PC-3 (cell line): ENCODE data around the gene TERC. TPM values are rescaled to one million over a fixed set of nuclear protein-coding genes. Genes with fewer than 3 reads are reported as not detected.

Experiments used
- ATAC-seq: fragments of 200-7000 bp; cut with Tn5 transposase; 2 replicates; pipeline ENCODE4 v1.9.1; 2020; ENCODE audit warnings: mild to moderate bottlenecking, moderate library complexity
- BruUV-seq: library from RNA; stranded (reverse); fragments of 400-500 nt; replicated peaks from 2 replicates; lab custom pipeline; 2021; lab: Mats Ljungman, UMichigan
- CTCF ChIA-PET: fragments of 300-600 bp; sonication (Branson Sonifier 250); formaldehyde crosslinking; loops from one replicate; lab custom pipeline; 2022; ENCODE audit warnings: antibody characterized with exemption; lab: Charles Lee
- POLR2A ChIA-PET: fragments of 300-600 bp; sonication (Branson Sonifier 250); formaldehyde crosslinking; loops from one replicate; lab custom pipeline; 2022; ENCODE audit warnings: antibody characterized with exemption; ENCODE audit not compliant: unreplicated experiment; lab: Charles Lee
- DNase-seq: peaks from one replicate; pipeline ENCODE4 v3.0.0-alpha.2; 2015
- H2AFZ ChIP-seq: fragments of 300-600 bp; sonication (generic); 2 replicates; pipeline ENCODE4 v1.6.0; 2016; ENCODE audit warnings: antibody characterized with exemption, low read length
- H3F3A ChIP-seq: fragments of 300-600 bp; sonication (generic); one replicate; pipeline ENCODE4 v1.6.0; 2017; ENCODE audit warnings: antibody characterized with exemption, low read length, control low read depth, mild to moderate bottlenecking; ENCODE audit not compliant: unreplicated experiment
- H3K27ac ChIP-seq: fragments of 300-600 bp; sonication (generic); 2 replicates; pipeline ENCODE4 v1.5.1; 2016; ENCODE audit warnings: mild to moderate bottlenecking, low read length
- H3K27me3 ChIP-seq: fragments of 300-600 bp; sonication (generic); 2 replicates; pipeline ENCODE4 v1.6.1; 2016; ENCODE audit warnings: low read length, mixed read lengths
- H3K36me3 ChIP-seq: fragments of 300-600 bp; sonication (generic); 2 replicates; pipeline ENCODE4 v1.6.1; 2016; ENCODE audit warnings: low read depth, mixed run types, low read length, mixed read lengths
- H3K4me1 ChIP-seq: fragments of 300-600 bp; sonication (generic); 2 replicates; pipeline ENCODE4 v1.5.1; 2016; ENCODE audit warnings: low read length; ENCODE audit not compliant: insufficient read depth
- H3K4me2 ChIP-seq: fragments of 300-600 bp; sonication (generic); 2 replicates; pipeline ENCODE4 v1.6.0; 2016; ENCODE audit warnings: low read length
- H3K4me3 ChIP-seq: fragments of 300-600 bp; sonication (generic); 2 replicates; pipeline ENCODE4 v1.5.1; 2016; ENCODE audit warnings: mild to moderate bottlenecking, low read length, mixed read lengths
- H3K79me2 ChIP-seq: fragments of 300-600 bp; sonication (generic); 2 replicates; pipeline ENCODE4 v1.6.1; 2017; ENCODE audit warnings: low read length, mixed read lengths
- H3K9ac ChIP-seq: fragments of 300-600 bp; sonication (generic); 2 replicates; pipeline ENCODE4 v1.6.0; 2016; ENCODE audit warnings: mild to moderate bottlenecking, low read length
- H3K9me2 ChIP-seq: fragments of 300-600 bp; sonication (generic); replicated peaks from 2 replicates; pipeline ENCODE4 v1.6.1; 2016; ENCODE audit warnings: mixed run types, low read length, mixed read lengths
- H3K9me3 ChIP-seq: fragments of 300-600 bp; sonication (generic); 2 replicates; pipeline ENCODE4 v1.6.1; 2016; ENCODE audit warnings: low read length, mixed read lengths
- H4K20me1 ChIP-seq: fragments of 300-600 bp; sonication (generic); 2 replicates; pipeline ENCODE4 v1.6.1; 2016; ENCODE audit warnings: low read length, mixed read lengths
- EZH2 ChIP-seq: fragments of 300-600 bp; sonication (generic); IDR thresholded peaks from one replicate; pipeline ENCODE4 v1.6.1; 2017; ENCODE audit warnings: antibody characterized with exemption, mild to moderate bottlenecking, low read length; ENCODE audit not compliant: unreplicated experiment
- EZH2phosphoT487 ChIP-seq: fragments of 300-600 bp; sonication (generic); IDR thresholded peaks from 2 replicates; pipeline ENCODE4 v1.6.1; 2018; ENCODE audit warnings: mild to moderate bottlenecking, antibody characterized with exemption, low read length, borderline replicate concordance
- intact Hi-C: fragments of 100-400 bp; cut with micrococcal nuclease; formaldehyde crosslinking; loops from 2 replicates; pipeline ENCODE4 v1.9.0; 2023
- total RNA-seq: library from RNA; depleted of rRNA; stranded (reverse); fragments of >200 nt; gene quantifications from 2 replicates; pipeline ENCODE4 v1.2.3, GENCODE V29; 2014
- TF ChIP-seq, protein P1 (sequence below): fragments of 300-600 bp; sonication (generic); conservative IDR thresholded peaks from 2 replicates; pipeline ENCODE4 v1.5.1; 2017; ENCODE audit warnings: antibody characterized with exemption, low read depth, mild to moderate bottlenecking, low read length

Gene TERC
- total RNA-seq, 1 experiment from 2014 or later, result 544 TPM

DNA sequence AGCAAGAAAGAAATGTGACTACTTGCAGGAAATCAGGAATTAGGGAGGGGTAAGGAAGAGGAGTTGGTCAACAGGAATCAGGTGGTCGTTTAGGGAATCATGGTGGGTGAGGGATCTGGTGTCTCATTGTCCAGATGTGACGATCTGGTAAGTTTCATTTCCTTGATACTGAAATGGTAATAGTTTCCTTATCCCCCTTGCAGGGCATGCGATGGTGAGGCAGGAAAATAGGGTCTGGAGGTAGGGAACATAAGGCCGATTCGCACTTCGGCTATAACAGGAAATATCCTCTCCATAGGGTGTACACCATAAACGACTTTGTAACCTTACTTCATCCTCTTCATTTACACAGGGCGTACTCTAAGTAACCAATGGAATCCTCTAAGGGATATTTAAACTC is 48.4 kb upstream of the TERC start:
- Histone ChIP-seq H3K9me2 (no peaks in the 10 kb centered on the region), H3K36me3 (no peaks in the 10 kb centered on the region), H3K4me3 (peak overlapping the region; percentile 75), H3K4me2 (peak overlapping the region; percentile 95), H3F3A (no peaks in the 10 kb centered on the region), H3K9me3 (no peaks in the 10 kb centered on the region), H3K4me1 (peaks cover 15% of the 10 kb centered on the region; the same call in 1 of the 2 replicates), H3K79me2 (no peaks in the 10 kb centered on the region), H3K9ac (peak overlapping the region; percentile 67; the same call in 1 of the 2 replicates), H2AFZ (peak overlapping the region; percentile 85), H3K27ac (no peak overlapping the region), H4K20me1 (no peaks in the 10 kb centered on the region), H3K27me3 (no peaks in the 10 kb centered on the region)
- no peak for TF ChIP-seq EZH2phosphoT487
- TF ChIP-seq EZH2, result no peak
- TF ChIP-seq, protein P1, sequence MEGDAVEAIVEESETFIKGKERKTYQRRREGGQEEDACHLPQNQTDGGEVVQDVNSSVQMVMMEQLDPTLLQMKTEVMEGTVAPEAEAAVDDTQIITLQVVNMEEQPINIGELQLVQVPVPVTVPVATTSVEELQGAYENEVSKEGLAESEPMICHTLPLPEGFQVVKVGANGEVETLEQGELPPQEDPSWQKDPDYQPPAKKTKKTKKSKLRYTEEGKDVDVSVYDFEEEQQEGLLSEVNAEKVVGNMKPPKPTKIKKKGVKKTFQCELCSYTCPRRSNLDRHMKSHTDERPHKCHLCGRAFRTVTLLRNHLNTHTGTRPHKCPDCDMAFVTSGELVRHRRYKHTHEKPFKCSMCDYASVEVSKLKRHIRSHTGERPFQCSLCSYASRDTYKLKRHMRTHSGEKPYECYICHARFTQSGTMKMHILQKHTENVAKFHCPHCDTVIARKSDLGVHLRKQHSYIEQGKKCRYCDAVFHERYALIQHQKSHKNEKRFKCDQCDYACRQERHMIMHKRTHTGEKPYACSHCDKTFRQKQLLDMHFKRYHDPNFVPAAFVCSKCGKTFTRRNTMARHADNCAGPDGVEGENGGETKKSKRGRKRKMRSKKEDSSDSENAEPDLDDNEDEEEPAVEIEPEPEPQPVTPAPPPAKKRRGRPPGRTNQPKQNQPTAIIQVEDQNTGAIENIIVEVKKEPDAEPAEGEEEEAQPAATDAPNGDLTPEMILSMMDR, result no peak
- CTCF ChIA-PET, result no interaction called here
- ATAC-seq (no peak), DNase-seq (no peak)
- no TSS peak for BruUV-seq
- POLR2A ChIA-PET, result no interaction called here
- intact Hi-C loops, result loop anchor here (5.0 kb wide), 1 partner anchor 41 kb away; the partner anchor contains the start of gene MYNN

DNA sequence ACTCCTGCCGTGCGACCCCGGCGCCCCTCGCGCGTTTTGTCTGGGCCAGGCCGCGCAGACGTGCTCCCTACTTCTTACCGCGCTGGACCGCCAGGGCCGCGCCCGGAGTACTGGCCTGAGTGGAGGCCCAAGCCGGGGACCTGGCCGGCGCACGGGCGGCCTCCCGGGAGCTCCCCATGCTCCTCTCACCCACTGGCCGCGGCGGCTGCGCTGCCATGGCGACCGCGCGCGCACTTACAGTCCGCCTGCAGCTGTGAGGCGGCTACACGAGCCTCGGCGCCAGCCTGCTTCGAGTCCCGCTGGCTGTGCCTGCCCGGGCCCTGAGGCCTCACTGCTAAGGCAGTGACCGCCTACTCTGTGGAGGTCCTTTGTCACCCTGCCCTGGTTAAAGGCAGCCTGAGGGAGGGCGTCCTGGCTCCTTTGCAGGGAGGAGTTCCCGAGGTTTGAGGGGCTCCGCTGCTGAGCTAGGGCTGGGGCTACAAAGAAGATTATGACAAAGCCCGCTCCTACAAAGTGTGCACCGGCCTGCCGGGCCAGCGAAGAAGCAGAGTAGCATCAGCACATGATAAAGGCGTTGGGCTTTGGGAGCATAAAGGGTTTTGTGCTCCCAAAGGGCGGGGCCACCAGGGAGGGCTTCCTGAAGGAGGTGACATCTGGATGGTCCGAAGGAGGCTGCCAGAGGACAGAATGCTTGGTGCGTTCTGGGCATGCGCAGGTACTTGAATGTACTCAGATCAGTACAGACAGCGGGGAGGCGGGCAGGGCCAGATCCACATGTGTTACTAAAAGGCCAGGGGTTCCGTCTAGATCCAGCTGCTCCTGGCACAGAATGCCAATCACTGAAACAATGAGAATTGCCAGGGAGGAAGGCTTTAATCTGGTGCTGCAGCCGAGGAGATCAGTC is 47.7 kb upstream of the TERC start, which contains the start of the genes LRRC34 and LRRIQ4:
LRRC34 (minus strand) TSS at position 573 of the 904 bp plus-strand sequence; CDS start at position 217, 356 bp downstream.
LRRIQ4 (plus strand) TSS at position 539 of the 904 bp plus-strand sequence. CDS start 9,052 bp downstream, outside the sequence.
- Histone ChIP-seq H3K79me2 (no peaks in the 10 kb centered on the region), H3K9ac (peak within 1 kb of the TSS; percentile 67), H3K36me3 (no peaks in the 10 kb centered on the region), H4K20me1 (no peaks in the 10 kb centered on the region), H2AFZ (peak within 1 kb of the TSS; percentile 85), H3F3A (no peaks in the 10 kb centered on the region), H3K4me2 (peak within 1 kb of the TSS; percentile 95), H3K9me3 (no peaks in the 10 kb centered on the region), H3K27ac (peak within 1 kb of the TSS; percentile 10; the same call in 1 of the 2 replicates), H3K4me3 (peak within 1 kb of the TSS; percentile 75), H3K27me3 (no peaks in the 10 kb centered on the region), H3K9me2 (no peaks in the 10 kb centered on the region), H3K4me1 (peaks cover 15% of the 10 kb centered on the region; the same call in 1 of the 2 replicates)
- ATAC-seq, result peak; percentile 79
- ChIA-PET POLR2A (interaction anchor here (0.6 kb wide), 1 partner anchor 143 kb away, joined by 3 read pairs; no protein-coding TSS in a partner anchor), CTCF (no interaction called here)
- peak; percentile 67 for DNase-seq
- intact Hi-C loops, result loop anchor here (5.0 kb wide), 1 partner anchor 40 kb away; the partner anchor contains the start of gene MYNN
- no TSS peak for BruUV-seq
- no peak for TF ChIP-seq EZH2

DNA sequence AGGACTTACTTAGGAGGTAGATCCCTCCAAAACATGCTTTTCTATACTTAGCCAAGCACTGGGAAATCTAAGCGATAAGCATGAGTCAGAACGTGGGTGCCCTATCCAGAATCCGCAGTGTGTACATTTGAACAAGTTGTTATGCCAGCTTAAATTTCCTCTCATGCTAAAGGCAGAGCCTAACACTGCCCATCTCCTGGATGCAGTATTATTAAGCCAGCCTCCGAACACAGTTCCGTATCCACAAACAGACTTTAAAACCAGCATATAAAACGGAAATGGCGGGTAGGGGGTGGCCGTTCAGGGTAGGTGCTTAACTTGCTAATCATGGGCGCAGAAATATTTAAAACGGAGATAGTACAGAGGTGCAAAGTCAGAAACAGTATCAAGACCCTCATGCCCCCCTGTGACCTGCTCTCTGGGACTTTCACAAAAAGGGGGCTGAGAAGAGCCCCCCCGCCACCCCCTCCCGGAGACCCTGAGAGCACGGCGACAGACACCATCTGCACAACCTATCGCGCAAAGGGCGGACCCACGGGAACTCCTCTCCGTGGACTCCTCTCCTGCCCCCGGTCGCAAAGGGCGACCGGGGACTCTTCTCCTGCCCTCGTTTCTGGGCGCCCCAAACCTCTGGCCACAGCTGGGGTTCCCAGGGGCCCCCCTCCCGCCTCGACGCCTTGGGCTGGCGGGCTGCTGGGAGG is 46.9 kb upstream of the TERC start:
- peak overlapping the region; percentile 10; the same call in 1 of the 2 replicates for H3K27ac ChIP-seq
- peak overlapping the region; percentile 95 for H3K4me2 ChIP-seq
- ATAC-seq (peak; percentile 67), DNase-seq (peak; percentile 72)
- intact Hi-C loops, result loop anchor here (5.0 kb wide), 1 partner anchor 39 kb away; the partner anchor contains the start of gene MYNN
- no peaks in the 10 kb centered on the region for H4K20me1 ChIP-seq
- H3K79me2 ChIP-seq, result no peaks in the 10 kb centered on the region
- H3K27me3 ChIP-seq, result no peaks in the 10 kb centered on the region
- ChIA-PET POLR2A (no interaction called here), CTCF (no interaction called here)
- no peaks in the 10 kb centered on the region for H3K9me3 ChIP-seq
- no TSS peak for BruUV-seq
- no peak for TF ChIP-seq EZH2phosphoT487
- TF ChIP-seq, protein P1, result no peak
- no peak for TF ChIP-seq EZH2
- H3K9me2 ChIP-seq, result no peaks in the 10 kb centered on the region
- no peaks in the 10 kb centered on the region for H3F3A ChIP-seq
- H3K4me1 ChIP-seq, result peaks cover 15% of the 10 kb centered on the region; the same call in 1 of the 2 replicates
- H3K4me3 ChIP-seq, result peak overlapping the region; percentile 75
- H3K36me3 ChIP-seq, result no peaks in the 10 kb centered on the region
- H2AFZ ChIP-seq, result peak overlapping the region; percentile 85
- H3K9ac ChIP-seq, result peak overlapping the region; percentile 67
